SK-N-SH (cell line): ENCODE data around the gene SMAD4.

Experiments
- CHD2 ChIP-seq: fragments of 150-350 bp; IDR thresholded peaks from 2 replicates; pipeline ENCODE4 v1.6.1; 2018; ENCODE audit warnings: low read length; ENCODE audit not compliant: partially characterized antibody
- CTCF ChIP-seq: fragments of 200-600 bp; sonication (generic); IDR thresholded peaks from 2 replicates; pipeline ENCODE4 v1.6.1; 2017; ENCODE audit warnings: antibody characterized with exemption, mild to moderate bottlenecking, moderate library complexity
- EP300 ChIP-seq, 2 experiments: IDR thresholded peaks; 2 replicates each; pipeline versions ENCODE4 v1.4.0 to v1.6.1; 2012; ENCODE audit warnings: borderline replicate concordance in 1 of 2, low read depth in 1 of 2, low read length in 1 of 2
- GATA2 ChIP-seq: sonication (generic); formaldehyde crosslinking; IDR thresholded peaks from 2 replicates; pipeline ENCODE4 v1.5.0; 2020; ENCODE audit warnings: mild to moderate bottlenecking, missing genetic modification reagents
- POLR2AphosphoS5 ChIP-seq: IDR thresholded peaks from 2 replicates; pipeline ENCODE4 v1.6.1; 2012; ENCODE audit warnings: low read depth, low read length
- RAD21 ChIP-seq: IDR thresholded peaks from 2 replicates; pipeline ENCODE4 v1.6.1; 2012; ENCODE audit warnings: mild to moderate bottlenecking, low read length
- REST ChIP-seq: IDR thresholded peaks from 2 replicates; pipeline ENCODE4 v1.6.1; 2012; ENCODE audit warnings: mild to moderate bottlenecking, low read depth, low read length, moderate library complexity
- RXRA ChIP-seq: IDR thresholded peaks from 2 replicates; pipeline ENCODE4 v1.4.0; 2012; ENCODE audit warnings: low read depth, mild to moderate bottlenecking, borderline replicate concordance
- SIN3A ChIP-seq: IDR thresholded peaks from 2 replicates; pipeline ENCODE4 v1.6.1; 2012; ENCODE audit warnings: low read depth, mild to moderate bottlenecking, low read length, moderate library complexity, borderline replicate concordance
- SMC3 ChIP-seq: IDR thresholded peaks from 2 replicates; pipeline ENCODE4 v1.6.1; 2012; ENCODE audit warnings: low read depth, low read length, improper control_type of control experiment
- USF2 ChIP-seq: fragments of 150-350 bp; IDR thresholded peaks from 2 replicates; pipeline ENCODE4 v1.6.1; 2017; ENCODE audit warnings: antibody characterized with exemption, low read length, low read depth, borderline replicate concordance
- YY1 ChIP-seq: IDR thresholded peaks from 2 replicates; pipeline ENCODE4 v1.4.0; 2012; ENCODE audit warnings: low read depth, mild to moderate bottlenecking
- ZBTB33 ChIP-seq: IDR thresholded peaks from 2 replicates; pipeline ENCODE4 v1.4.0; 2012; ENCODE audit warnings: low read depth, borderline replicate concordance

GRCh38 chr18:51048190-51048589, 18.2 kb downstream of the SMAD4 start:
- TF ChIP-seq USF2 (no peak), CTCF (no peak), YY1 (no peak), CHD2 (no peak), REST (no peak), EP300 (IDR thresholded peaks at IDR 0.05; ENCODE audit: borderline replicate concordance in 1 of 2, low read depth in 1 of 2, low read length in 1 of 2) (no peak), SMC3 (no peak), ZBTB33 (no peak), SIN3A (no peak), RXRA (no peak), POLR2AphosphoS5 (no peak), RAD21 (no peak), GATA2 (CRISPR knock-in tag) (no peak)
